Femur (tissue), 1 donor: ENCODE data around the gene CRB1.

Source experiments
- DNase-seq: peaks from one replicate; pipeline ENCODE4 v3.0.0-alpha.2; 2017

CRB1 gene

DNA sequence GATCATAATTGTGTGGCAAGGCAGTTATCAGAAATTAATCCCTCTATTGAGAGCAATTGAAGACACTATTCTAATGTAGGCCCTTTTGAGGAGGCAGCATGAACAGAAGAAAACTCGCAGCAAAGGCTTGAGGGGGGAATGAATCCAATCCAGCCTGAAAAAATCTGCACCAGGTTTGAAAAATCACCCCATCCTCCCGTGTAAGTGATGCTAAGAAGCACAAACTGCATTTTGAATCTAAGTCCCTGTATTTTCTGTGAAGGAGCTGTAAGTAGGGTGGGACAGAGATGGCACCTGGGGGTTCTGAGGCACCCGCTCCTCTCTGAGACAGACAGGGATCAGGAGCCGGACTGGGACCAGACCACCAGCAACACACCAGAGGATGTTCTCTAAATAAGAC, at the start of gene CRB1:
TSS of gene CRB1 (plus strand) at position 241 of the 400 bp plus-strand sequence. CDS start 161 bp downstream, outside the sequence.
- no peak for DNase-seq

DNA sequence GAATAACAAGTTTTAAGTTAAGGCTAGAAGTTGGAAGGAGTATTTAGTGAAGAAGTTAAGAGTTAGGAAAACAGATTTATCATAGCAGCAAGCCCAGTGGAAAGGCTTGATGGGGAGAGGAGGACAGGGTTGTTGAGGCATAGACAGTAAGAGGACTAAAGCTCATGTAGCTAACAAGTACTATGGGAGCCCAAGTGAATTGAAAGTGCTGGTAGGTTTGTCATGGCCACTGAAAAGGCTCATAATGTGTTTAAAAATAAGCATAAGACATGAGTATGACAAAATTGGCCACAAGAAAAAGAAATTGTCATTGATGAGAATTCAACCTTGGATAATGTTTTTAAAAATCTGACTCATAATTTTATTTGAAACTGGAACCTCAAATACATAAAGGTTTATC, 49.2 kb upstream of the CRB1 start:
- no peak for DNase-seq

DNA sequence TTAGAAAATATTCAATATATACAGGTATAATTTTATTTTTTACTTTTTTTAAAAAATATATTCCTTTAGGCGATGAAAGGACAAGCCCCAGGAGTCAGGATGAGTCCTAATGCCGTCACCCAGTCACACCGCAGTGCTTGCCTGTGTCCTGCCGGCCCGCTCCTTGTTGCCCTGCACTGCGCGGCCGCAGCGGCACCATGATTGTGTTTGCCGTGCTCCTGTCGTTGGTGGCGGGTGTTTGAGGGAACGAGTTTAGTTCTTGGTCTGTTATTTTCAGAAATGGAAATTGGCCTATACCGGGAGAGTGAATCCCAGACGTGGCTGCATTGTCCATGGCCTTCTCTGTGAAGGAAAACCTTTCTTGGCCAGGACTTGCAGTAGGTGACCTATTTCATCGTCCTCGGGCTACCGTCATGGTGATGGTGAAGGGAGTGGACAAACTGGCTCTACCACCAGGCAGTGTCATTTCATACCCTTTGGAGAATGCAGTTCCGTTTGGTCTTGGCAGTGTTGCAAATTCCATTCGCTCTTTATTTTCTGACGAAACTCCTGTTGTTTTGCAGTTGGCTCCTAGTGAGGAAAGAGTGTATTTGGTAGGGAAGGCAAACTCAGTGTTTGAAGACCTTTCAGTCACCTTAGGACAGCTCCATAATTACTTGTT, 45.9 kb upstream of the CRB1 start:
- DNase-seq = no peak

DNA sequence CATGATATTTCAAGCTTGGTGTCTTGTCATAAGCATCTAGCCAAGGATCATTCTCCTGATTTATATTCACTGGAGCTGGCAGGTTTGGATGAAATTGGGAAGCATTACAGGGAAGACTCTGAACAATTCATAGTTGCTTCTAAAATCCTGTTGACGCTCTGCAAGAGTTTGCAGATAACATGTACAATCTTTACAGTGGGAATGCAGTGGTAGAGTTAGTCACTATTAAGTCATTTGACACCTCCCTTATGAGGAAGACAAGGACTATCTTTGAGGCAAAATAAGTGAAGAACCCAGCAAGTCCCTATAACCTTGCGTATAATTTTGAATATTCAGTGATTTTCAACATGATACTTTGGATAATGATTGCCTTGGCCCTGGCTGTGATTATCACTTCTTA, 45.3 kb upstream of the CRB1 start:
- no peak for DNase-seq

DNA sequence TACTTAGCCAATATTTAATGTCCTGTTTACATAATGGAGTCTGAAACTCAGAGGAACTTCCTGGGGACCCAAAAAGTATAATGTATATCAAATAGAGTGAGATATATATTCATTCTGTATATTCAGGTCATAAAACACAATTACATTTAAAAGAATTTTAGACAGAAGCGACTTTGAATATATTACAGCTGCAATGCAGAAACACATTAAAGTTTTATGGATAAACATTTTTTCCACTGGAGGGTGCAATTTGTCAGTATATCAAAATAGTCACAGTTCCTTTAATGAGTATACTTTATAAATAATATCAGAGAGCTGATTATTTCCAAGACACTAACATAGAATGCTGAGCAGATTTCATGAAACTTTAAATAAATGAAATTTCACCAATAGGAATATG, 43.9 kb upstream of the CRB1 start:
- no peak for DNase-seq

DNA sequence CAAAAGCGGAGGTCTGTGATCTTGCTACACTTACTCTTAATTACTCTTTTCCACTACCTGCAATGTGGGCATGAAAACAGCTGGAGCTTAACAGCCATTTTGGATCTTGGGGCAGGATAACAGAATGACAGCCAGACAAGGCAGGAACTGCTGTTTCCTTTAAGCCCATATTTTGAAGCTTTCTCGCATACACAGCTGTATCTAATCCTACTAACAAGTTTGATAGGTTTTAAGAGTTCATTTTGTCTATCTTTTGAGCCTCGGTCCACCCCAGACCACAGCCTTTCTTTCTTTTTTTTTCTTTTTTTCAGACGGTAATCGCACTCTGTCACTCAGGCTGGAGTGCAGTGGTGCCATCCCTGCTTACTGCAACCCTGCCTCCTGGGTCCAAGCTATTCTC, 42.4 kb upstream of the CRB1 start:
- DNase-seq = no peak

DNA sequence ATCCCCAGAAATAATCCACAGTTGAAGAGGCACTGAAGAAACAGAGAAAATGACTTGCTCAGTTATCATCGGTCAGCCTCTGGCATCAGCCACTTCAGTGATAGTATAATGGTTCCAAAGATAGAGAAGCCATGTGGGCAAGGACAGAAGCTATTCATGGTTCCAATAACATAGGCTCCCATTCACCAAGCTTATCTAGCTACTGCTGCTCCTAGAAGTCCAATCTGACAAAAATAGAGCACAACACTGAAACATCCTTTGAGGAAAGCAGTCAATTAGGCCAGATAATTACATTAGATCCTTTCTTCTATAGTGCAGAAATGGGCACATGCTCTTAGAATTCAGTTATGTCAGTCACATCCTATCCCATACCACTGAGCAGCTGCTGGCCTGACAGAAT, 33.5 kb upstream of the CRB1 start:
- no peak for DNase-seq

DNA sequence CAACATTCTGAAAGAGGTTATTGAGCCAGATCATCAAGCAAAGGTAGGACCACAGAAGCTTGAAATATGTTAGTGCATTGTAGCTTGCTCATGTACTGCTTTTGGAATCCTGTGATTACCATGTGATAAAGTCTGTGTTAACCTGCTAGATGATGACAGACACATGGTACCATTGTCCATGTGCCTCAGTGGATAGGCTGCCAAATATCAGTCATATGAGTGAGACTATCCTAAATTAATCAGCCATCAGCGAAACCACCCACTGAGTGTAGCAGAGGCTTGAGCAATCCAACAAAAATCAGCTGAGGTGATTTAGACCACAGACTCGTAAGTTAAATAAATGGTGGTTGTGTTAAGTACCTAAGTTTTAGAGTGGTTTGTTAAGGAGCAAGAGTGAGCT, 32.7 kb upstream of the CRB1 start:
- no peak for DNase-seq

DNA sequence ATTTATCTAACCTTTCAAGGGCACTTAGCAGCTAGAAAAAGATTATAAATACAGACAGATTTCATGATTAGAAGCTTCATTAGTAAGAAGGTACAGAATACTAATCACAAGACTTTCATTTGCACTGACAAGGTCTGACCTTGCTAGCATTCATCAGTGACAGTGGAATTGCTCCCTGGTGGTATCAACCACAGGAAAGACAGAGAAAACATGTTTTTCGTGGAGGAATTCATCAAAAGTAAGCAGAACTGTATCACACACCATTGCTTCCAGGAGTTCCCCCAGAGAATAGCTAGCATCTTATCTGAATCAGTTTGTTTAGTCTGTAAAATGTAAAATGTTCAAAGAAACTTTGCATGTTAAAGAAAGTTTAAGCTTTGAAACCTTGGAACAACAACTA, 20.6 kb upstream of the CRB1 start:
- no peak for DNase-seq

DNA sequence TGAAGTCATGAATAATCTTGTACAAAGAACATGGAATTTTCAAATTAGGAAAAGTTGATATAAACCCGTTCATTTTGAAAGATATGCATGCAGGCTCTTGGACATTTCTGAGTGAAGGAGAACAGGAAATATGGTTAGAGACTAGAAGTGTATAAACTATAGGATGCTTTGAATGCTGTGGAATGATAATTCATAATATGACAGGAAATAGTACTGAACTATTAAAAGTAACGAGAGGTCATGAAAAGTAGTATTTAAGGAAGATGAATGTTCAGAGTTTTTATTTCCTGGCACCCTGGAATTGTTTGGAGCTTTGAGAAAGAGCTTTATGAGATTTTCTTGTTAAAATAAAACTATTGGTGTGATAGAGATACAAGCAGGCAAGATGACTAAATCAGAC, 18.7 kb upstream of the CRB1 start:
- no peak for DNase-seq

DNA sequence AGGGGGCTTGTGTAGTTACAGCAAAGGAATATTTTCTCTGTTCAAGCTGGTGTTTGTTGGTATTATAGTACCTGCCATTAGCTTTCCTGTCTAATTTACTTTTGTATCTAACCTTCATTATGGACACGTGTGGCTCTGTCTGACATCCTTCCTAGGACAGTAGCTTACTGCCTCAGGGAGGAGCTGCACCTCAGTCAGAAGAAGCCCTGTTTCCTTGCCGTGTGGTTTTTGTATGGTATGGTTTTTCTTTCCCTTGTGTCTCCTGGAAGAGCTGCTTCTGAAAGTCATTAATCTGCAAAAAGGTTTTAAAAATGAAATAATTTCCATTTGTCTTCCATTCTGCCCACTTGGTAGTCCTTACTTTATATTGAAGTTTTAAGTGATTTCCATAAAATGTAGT, 17.4 kb upstream of the CRB1 start:
- no peak for DNase-seq

DNA sequence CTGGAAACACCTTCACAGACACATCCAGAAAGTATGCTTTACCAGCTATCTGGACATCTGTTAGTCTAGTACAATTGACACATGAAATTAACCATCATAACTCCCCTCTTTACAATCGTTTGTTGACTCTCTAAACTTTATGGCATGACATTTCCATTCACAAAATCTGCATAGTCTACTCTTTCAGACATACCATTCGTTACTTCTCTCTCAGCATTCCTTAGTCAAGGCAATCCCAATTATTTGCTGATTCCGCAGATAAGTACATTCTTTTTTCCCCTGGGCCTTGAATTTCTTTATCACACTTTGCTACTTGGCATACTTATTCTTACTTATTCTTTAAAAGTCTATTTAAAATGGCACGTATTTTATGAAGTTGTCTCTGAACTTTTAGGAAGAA, 15.1 kb upstream of the CRB1 start:
- DNase-seq = no peak

DNA sequence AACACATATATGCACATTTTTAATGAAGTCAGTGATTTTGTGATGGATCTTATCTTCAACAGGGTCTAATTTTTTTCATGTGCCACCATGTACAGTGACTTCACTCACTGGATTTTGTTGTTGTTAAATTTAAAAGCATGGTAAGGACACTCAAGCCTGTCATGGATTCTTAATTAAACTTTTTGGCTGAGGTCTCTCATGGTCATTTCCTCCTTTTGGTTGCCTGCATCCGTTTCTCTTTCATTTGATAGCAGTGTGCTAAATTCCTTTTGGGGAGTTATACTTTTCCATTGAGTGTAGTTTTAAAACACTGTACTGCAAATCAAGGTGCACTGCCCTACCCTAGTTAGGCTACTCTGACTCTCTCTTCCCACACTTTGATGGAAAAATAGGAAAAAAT, 13.2 kb upstream of the CRB1 start:
- no peak for DNase-seq

DNA sequence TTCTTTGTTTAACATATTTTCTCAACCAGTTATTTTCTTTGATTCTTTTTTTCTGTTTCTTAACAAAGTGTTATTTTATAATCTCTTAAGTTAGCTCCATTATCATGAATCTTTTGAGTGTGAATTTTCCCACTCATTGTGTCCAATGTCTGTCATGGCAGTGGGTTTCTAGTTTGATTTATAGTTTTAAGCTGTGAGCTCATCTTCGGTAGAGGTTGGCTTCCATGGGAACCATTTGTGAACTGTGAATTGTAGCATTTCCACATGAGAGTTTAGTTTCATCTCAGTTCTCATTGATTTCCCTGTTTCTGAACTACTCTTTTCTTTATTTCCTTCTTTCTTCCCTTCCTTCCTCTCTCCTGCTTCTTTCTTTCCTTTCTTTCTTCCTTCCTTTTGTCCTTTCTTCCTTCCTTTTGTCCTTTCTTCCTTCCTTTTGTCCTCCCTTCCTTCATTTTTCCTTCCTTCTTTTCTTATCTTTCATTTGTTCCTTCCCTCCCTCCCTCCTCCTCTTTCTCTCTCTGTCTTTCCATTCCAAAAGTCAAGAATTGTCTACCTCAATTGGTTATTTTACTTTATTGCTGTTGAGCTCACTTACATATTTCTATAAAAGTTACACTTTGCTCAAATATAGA, 3.0 kb upstream of the CRB1 start:
- DNase-seq = no peak

DNA sequence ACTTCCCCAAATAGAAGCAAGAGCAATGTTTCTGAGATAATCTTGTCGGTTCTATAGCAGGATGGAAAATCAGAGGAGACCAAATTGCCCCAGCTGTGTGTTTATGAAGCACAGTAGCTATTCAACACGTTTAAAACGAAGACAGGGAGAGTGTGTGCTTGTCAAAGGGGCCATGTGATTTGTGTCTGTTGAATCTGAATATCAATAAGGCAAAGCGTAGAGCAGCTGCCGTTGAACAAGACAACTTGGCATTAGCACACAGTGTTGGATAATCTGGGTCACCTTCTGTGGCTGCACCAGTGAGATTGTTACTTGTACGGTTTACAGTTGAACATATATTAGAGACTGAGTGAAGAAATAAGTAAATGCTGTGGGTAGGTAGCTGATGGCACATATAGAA, 1.0 kb downstream of the CRB1 start:
- DNase-seq = no peak

DNA sequence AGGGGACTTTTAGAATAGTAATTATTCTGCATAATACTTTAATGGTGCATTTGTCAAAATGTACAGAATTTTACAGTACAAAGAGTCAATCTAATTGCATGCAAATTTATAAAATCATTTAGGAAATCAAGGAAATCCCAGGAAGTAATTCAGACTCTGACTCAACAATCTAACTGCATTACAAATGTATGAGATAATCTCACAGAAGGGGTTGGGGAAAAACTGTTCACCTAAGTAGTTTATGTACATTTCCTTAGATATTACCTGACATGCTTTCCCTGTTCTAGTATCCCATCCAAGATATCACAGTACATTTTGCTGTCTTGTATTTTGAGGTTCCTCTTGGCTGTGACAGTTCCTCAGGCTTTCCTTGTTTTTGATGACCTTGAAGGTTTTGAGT, 4.7 kb downstream of the CRB1 start:
- DNase-seq = no peak

DNA sequence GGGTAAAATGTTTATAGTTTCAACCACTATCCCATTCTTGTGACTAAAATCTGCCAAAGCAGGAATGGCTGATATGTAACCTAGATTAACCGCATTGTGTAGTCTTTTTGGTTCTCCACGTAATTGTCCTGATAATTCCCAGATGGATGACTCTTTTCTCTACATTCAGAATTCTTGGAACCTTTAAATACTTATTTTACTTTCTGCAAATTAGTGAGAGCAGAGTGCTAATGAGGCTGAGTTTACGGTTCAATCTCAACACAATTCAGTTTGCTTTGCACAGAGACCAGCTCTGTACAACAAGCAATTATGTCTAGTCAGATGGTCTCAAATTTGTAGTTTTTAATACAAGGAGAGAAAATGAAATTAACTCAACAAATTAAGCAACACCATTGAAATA, 9.1 kb downstream of the CRB1 start:
- no peak for DNase-seq

DNA sequence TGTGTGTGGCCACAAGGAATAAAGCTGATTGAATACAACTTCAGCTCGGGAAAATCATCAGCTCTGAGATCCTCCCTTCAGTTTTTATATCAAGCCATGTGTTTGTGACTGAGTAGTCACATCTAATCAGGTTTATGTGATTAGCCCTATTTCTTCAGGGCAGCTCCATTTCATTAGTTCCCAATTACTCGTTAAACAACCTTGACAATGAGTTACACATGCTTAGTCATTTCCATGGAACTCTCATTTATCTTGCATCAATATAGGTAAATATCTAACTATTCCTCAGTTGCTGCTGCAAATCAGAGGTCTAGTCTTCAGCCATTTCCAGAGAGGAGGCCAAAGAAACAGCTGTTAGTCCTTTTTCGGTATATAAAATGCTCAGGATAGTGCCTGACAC, 16.3 kb downstream of the CRB1 start:
- DNase-seq = no peak

DNA sequence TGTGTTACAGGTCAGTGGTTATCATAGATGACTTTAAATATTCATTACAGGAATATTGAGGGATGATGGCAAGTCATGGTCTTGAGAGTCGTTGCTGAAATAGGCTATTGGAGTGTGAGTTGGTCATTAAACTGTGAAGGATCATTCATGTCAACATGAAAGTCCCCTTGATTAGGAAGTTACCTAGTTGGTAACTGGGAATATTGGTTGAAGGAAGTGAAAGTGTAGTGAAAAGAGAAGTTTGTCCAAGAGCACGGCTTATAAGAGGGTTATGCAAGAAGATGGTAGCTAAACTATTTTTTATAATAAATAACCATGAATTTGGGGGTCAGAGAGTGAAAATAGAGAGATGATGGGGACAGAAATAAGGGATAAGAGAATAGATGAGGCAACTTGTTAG, 16.9 kb downstream of the CRB1 start:
- no peak for DNase-seq

DNA sequence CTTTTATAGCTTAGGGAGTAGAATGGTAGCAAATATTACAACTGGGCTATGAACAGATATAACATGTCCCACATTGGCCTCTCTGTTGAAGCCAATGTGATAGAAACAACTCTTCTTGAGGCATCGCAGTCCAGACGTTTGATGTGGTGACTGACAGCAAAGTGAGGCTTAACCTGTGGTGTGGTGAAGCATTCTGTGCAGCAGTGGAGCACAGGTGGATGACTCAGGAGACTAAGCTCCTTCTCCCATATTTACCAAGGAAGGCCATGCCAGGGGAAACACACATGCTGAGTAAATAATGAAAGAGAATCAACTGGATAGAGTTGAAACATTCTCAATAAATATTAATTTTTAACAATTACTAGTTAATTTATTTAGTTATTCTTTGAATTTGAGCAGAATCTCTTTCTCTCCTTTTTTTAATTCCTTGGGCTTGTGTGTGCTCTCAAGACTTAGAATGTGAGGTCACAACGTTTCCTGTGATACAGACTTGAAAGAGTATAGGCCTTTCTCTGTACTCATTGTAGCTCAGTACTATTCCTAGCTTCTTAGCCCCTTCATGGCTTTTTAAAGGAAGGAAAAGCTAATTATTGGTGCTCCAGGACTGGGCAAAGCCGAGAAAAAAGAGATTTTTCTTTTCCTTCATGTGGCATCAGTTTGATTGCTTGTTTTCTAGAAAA, 17.6 kb downstream of the CRB1 start:
- DNase-seq = no peak

DNA sequence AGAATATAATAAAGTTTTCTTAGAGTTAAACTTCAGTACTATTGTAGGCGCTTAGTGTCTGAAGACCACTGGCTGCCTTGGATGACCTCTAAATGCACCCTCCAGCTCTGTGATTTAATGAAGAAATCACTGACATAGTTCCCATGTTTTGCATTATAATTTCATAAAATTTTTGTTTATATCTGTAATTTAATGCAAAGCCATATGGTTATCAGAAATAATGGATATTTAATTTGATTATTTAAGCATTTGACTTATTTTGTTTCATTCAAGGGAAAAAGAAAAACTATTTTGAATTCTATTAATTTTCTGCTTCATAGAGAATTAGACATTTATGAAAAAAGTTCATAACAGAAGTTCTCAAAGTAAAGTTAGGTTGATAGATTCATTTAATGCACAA, 18.6 kb downstream of the CRB1 start:
- no peak for DNase-seq

DNA sequence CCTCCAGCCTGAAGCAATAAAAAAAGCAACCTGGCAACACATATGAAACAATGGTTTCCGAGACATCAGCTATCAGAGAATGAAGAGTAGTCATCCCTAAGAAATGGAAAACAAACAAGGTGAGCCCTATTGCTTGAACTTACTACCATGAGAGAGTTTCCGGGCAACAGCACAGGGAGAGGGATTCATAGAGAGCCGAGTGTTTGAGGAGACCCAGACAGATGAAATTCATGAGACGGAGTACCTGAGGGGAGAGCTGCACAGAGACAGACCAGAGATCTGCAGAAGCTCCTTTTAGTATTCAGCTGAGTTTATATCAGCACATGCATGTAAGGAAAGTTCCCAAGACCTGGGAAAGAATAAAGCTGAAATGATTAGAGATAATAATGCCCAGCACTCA, 19.8 kb downstream of the CRB1 start:
- no peak for DNase-seq

DNA sequence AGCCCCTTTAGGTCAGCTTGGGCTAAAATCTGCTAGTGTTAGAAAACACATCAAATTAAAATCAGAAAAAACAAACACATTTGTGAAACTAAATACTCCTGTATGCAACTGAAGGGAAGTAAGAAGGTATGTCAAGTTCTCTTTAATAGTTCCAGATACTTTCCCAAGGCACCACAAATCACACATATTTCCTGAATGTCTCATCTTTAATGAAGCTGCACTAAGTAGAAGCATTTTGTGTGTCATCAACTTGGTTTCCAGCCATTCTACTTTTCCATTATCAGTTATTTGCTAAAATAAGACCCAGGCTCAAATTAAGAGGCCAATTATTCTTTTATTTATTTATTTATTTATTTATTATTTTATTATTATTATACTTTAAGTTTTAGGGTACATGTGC, 34.7 kb downstream of the CRB1 start:
- no peak for DNase-seq

DNA sequence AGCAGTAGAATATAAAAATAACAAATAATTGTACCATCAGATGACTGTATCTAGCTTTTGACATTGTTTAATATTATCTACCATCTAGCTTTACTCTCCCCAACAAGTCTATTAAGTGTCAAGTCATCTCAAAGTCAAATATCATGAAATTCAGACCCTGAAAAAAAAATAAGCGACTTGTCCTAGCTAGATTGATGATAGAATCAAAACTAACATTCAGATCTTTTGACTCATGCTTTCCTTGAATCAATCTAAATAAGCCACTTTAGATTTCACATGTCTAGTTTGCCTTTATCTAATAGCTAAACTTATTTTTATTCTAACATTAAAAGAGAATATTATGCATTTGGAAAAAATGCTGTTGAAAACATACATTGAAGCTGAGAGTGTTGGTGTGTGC, 35.4 kb downstream of the CRB1 start:
- DNase-seq = no peak
